Measurements from ENCODE around the gene SIGLEC5.
"Not testable (repeated sequence)": the region's sequence is repeated elsewhere in the genome, so short reads cannot be mapped to it uniquely, and the experiment has no call there.

Gene SIGLEC5

DNA sequence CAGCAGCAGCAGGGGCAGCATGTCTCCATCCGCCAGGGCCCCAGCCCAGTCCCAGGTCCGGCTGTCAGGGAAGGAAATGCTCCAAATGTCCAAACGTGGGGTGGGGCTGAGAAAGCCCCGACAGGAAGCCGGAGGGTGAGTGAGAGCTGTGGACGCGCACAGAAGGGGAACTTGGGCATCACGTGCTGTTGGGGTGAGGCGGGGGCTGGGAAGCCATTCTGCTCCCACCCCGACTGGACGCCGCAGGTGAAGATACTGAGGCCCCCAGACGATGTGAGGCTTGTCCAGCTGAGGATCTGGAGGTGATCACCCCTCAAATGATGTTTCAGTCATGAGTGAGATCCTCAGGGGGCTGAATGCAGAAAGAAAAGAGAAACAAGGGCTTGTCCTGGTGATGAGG is at the start of gene SIGLEC5:
SIGLEC5 (minus strand) TSS at position 87 of the 400 bp plus-strand sequence; CDS start at position 21, 66 bp downstream.
- in situ Hi-C loops (cut with HindIII; ENCODE audit: low pct_ligation_motif_present, low pct_unique_long_range_greater_than_20kb, low sequenced_read_pairs); DNase-seq: not testable (repeated sequence)

GRCh38 chr19:51676566-51677083 is 46.4 kb upstream of the SIGLEC5 start:
- in situ Hi-C loops (cut with HindIII; ENCODE audit: low pct_ligation_motif_present, low pct_unique_long_range_greater_than_20kb, low sequenced_read_pairs): no loop called here

GRCh38 chr19:51675911-51676565 is 45.8 kb upstream of the SIGLEC5 start:
- DNase-seq: peak; percentile 22
- in situ Hi-C loops (cut with HindIII; ENCODE audit: low pct_ligation_motif_present, low pct_unique_long_range_greater_than_20kb, low sequenced_read_pairs): not testable (repeated sequence)

More at GRCh38 chr19:51676566-51677083, 46.4 kb upstream of the SIGLEC5 start:
- no peak for DNase-seq

DNA sequence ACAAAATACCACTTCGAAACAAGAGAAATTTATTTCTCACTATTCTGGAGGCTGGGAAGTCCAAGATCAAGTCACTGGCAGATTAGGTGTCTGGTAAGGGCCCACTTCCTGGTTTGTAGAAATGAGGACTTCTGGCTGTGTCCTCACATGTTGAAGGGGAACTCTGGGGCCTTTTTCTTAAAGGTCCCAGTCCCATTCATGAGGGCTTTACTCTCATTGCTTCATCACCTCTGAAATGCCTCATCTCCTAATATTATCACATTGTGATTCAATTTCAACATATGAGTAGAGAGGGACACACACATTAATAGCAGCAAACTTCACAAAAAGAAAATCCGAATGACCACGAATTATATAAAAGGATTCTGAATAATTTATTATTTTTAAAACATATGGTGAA is 38.0 kb upstream of the SIGLEC5 start:
- DNase-seq: no peak
- in situ Hi-C loops (cut with HindIII; ENCODE audit: low pct_ligation_motif_present, low pct_unique_long_range_greater_than_20kb, low sequenced_read_pairs): no loop called here

DNA sequence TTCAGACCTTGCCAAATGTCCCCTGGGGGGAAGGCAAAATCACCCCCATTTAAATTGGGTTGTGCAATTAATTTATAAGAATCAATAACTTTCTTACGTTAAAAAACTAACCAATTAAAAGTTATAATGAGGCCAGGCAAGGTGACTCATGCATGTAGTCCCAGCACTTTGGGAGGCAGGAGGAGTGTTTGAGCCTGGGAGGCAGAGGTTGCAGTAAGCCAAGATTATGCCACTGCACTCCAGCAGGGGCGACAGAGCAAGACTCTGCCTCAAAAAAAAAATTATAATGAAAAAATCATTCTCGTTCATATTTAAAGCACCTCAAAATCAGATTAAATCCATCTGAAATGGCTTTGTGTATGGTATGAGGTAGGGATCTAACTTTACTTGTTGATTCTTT is 34.8 kb upstream of the SIGLEC5 start:
- in situ Hi-C loops (cut with HindIII; ENCODE audit: low pct_ligation_motif_present, low pct_unique_long_range_greater_than_20kb, low sequenced_read_pairs): no loop called here
- DNase-seq: no peak

- no peak for DNase-seq
- in situ Hi-C loops (cut with HindIII; ENCODE audit: low pct_ligation_motif_present, low pct_unique_long_range_greater_than_20kb, low sequenced_read_pairs): no loop called here
These were observed 33.9 kb upstream of the SIGLEC5 start for GRCh38 chr19:51664131-51664530.

GRCh38 chr19:51663650-51664049 is 33.4 kb upstream of the SIGLEC5 start:
- in situ Hi-C loops (cut with HindIII; ENCODE audit: low pct_ligation_motif_present, low pct_unique_long_range_greater_than_20kb, low sequenced_read_pairs): no loop called here

DNA sequence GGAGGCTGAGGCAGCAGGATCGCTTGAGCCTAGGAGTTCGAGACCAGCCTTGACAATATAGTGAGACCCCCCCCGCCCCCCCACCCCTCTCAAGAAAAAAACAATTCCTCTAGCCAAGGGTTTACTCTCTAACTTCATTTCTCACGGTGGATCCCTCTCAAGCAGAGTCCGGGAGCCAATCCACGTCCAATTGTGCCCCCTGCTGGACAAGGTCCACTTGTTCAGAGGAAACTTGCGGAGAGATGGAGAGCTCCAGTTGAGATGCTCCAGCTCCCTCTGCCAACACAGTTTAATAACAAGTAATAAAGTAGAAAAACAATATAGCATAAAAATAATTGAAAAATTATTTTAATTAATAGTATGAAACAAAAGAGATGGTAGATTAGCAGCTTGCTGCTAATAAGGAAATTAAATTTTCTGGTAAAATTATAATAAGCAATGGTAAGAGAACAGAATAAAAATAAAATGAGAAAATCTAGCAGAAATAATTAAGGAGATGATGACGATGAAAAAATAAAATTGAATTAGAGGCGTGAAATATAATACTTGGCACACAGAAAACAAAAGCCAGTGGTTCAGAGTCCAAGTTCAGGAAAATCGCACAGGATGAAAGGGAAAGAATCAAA is 30.9 kb upstream of the SIGLEC5 start:
- peak; percentile 62 for DNase-seq
- in situ Hi-C loops (cut with HindIII; ENCODE audit: low pct_ligation_motif_present, low pct_unique_long_range_greater_than_20kb, low sequenced_read_pairs): no loop called here

More at GRCh38 chr19:51663650-51664049, 33.4 kb upstream of the SIGLEC5 start:
- DNase-seq: no peak

GRCh38 chr19:51654783-51655182 is 24.6 kb upstream of the SIGLEC5 start:
- DNase-seq: no peak
- in situ Hi-C loops (cut with HindIII; ENCODE audit: low pct_ligation_motif_present, low pct_unique_long_range_greater_than_20kb, low sequenced_read_pairs): no loop called here

GRCh38 chr19:51653162-51653561 is 23.0 kb upstream of the SIGLEC5 start:
- no peak for DNase-seq
- in situ Hi-C loops (cut with HindIII; ENCODE audit: low pct_ligation_motif_present, low pct_unique_long_range_greater_than_20kb, low sequenced_read_pairs): no loop called here

DNA sequence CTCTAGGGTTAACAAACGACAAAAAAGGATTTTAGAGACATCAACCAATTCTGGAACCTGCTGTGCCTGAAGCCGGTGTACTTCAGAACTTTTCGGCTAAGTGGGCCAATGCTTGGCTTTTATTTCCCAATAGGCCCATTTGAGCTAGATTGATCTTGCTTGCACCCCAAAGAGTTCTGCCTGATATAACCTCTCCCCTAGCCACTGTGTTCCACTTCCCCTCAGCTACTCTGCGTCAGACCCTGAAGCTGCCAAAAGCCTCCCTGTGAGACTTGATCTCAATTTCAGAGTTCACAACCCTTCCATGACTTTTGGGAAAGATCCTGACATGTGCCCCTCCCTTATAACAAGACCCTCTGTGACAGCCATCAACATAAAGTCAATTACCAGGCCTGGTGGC is 22.1 kb upstream of the SIGLEC5 start:
- DNase-seq: no peak

GRCh38 chr19:51651216-51651846 is 21.1 kb upstream of the SIGLEC5 start:
- in situ Hi-C loops (cut with HindIII; ENCODE audit: low pct_ligation_motif_present, low pct_unique_long_range_greater_than_20kb, low sequenced_read_pairs): no loop called here
- no peak for DNase-seq

More for the DNA sequence above, 22.1 kb upstream of the SIGLEC5 start:
- in situ Hi-C loops (cut with HindIII; ENCODE audit: low pct_ligation_motif_present, low pct_unique_long_range_greater_than_20kb, low sequenced_read_pairs): no loop called here

GRCh38 chr19:51647318-51647717 is 17.1 kb upstream of the SIGLEC5 start:
- in situ Hi-C loops (cut with HindIII; ENCODE audit: low pct_ligation_motif_present, low pct_unique_long_range_greater_than_20kb, low sequenced_read_pairs): no loop called here

GRCh38 chr19:51646730-51647129 is 16.5 kb upstream of the SIGLEC5 start, which contains the start of gene SIGLEC14:
Gene SIGLEC14, minus strand, starts transcription at chr19:51646825. Its CDS starts 66 bp downstream, at chr19:51646759.
- in situ Hi-C loops (cut with HindIII; ENCODE audit: low pct_ligation_motif_present, low pct_unique_long_range_greater_than_20kb, low sequenced_read_pairs); DNase-seq: not testable (repeated sequence)

More at GRCh38 chr19:51647318-51647717, 17.1 kb upstream of the SIGLEC5 start:
- no peak for DNase-seq

DNA sequence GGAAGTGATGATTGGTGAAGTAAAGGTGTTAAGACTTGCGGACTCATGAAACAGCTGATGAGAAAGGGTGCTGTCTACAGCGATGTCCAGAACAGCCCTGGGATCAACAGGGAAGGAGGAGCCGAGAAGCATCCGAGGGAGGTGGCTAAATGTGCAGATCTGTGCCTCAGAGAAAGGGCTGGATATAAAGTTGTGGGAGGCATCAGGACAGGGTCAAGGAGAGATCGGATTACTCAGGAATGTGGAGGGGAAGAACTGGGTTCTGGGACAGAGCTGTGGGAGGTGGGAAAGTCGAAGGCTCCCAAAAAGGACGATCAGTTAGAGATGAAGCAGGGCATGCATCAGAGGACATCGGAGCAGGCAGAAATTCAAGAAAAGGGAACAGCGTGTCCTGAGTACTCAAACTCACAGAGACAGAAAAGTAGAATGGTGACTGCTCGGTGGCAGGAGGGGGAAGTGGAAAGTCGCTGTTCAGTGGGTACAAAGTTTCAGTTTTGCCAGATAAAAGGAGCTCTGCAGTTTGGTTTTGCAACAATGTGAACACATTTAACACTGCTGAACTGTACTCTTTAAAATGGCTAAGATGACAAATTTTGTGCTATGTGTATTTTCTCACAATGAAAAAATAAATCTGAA is 14.6 kb upstream of the SIGLEC5 start:
- DNase-seq: no peak
- in situ Hi-C loops (cut with HindIII; ENCODE audit: low pct_ligation_motif_present, low pct_unique_long_range_greater_than_20kb, low sequenced_read_pairs): no loop called here

- no peak for DNase-seq
- in situ Hi-C loops (cut with HindIII; ENCODE audit: low pct_ligation_motif_present, low pct_unique_long_range_greater_than_20kb, low sequenced_read_pairs): no loop called here
These were observed 11.4 kb upstream of the SIGLEC5 start for GRCh38 chr19:51641648-51642047.

- no peak for DNase-seq
These were observed 10.2 kb upstream of the SIGLEC5 start for GRCh38 chr19:51640386-51640785.

GRCh38 chr19:51639916-51640315 is 9.7 kb upstream of the SIGLEC5 start:
- in situ Hi-C loops (cut with HindIII; ENCODE audit: low pct_ligation_motif_present, low pct_unique_long_range_greater_than_20kb, low sequenced_read_pairs): no loop called here
- no peak for DNase-seq

More at GRCh38 chr19:51640386-51640785, 10.2 kb upstream of the SIGLEC5 start:
- in situ Hi-C loops (cut with HindIII; ENCODE audit: low pct_ligation_motif_present, low pct_unique_long_range_greater_than_20kb, low sequenced_read_pairs): no loop called here

Data from ACHN (cell line).